HepG2 (cell line): ENCODE measurements around the gene GLIS2. TPM values are rescaled to one million over a fixed set of nuclear protein-coding genes. Genes with fewer than 3 reads are reported as not detected.

Experiments used
- ERF ChIP-seq: IDR thresholded peaks from 2 replicates; pipeline ENCODE4 v1.6.1; 2018; ENCODE audit warnings: missing biosample characterization, missing genetic modification reagents
- ZFP36L2 ChIP-seq: sonication (generic); formaldehyde crosslinking; IDR thresholded peaks from 2 replicates; pipeline ENCODE4 v1.4.0; 2020; ENCODE audit warnings: missing genetic modification reagents
- ZNF253 ChIP-seq: sonication (generic); formaldehyde crosslinking; IDR thresholded peaks from 2 replicates; pipeline ENCODE4 v1.8.0; 2022; ENCODE audit warnings: mild to moderate bottlenecking, missing genetic modification reagents, borderline replicate concordance
- ZNF354B ChIP-seq: sonication (generic); formaldehyde crosslinking; IDR thresholded peaks from 2 replicates; pipeline ENCODE4 v1.8.0; 2022; ENCODE audit warnings: mild to moderate bottlenecking, missing genetic modification reagents
- ZNF382 ChIP-seq: sonication (generic); formaldehyde crosslinking; IDR thresholded peaks from 2 replicates; pipeline ENCODE4 v1.5.0; 2020; ENCODE audit warnings: missing genetic modification reagents, mild to moderate bottlenecking, borderline replicate concordance
- ZNF569 ChIP-seq: sonication (generic); formaldehyde crosslinking; IDR thresholded peaks from 2 replicates; pipeline ENCODE4 v1.5.0; 2020; ENCODE audit warnings: mild to moderate bottlenecking, missing genetic modification reagents, moderate library complexity, borderline replicate concordance
- ZNF672 ChIP-seq: sonication (generic); formaldehyde crosslinking; IDR thresholded peaks from 2 replicates; pipeline ENCODE4 v1.8.1; 2022; ENCODE audit warnings: missing genetic modification reagents
- polyA plus RNA-seq, 8 experiments: library from polyadenylated mRNA; depleted of rRNA in 3 of 8; stranded (reverse) in 7 of 8; unstranded in 1 of 8; fragments of >200 nt; fragmentation: Illumina TruSeq in 4 of 8; extraction: Trizol in 4 of 8; gene quantifications; 2 replicates each; pipeline versions ENCODE4 v1.2.1 to v1.2.3, GENCODE V29; 2011 to 2016; ENCODE audit warnings: low read depth in 4 of 8, missing spikeins in 1 of 8, mixed read lengths in 1 of 8; ENCODE audit not compliant: insufficient read depth in 1 of 8
- total RNA-seq, 5 experiments: library from RNA; depleted of rRNA; stranded (reverse); fragments of >200 nt; fragmentation: Illumina TruSeq; extraction: Trizol; gene quantifications; 2 replicates each; pipeline ENCODE4 v1.2.3, GENCODE V29; 2016; ENCODE audit warnings: low read depth in 1 of 5
- TF ChIP-seq, protein P1 (sequence below): sonication (generic); formaldehyde crosslinking; IDR thresholded peaks from 2 replicates; pipeline ENCODE4 v1.4.0; 2020; ENCODE audit warnings: mild to moderate bottlenecking, missing genetic modification reagents
- TF ChIP-seq, protein P2 (sequence below): IDR thresholded peaks from 2 replicates; pipeline ENCODE4 v1.4.0; 2020; ENCODE audit warnings: mild to moderate bottlenecking, missing genetic modification reagents
- TF ChIP-seq, protein P3 (sequence below): sonication (generic); formaldehyde crosslinking; IDR thresholded peaks from 2 replicates; pipeline ENCODE4 v1.5.0; 2020; ENCODE audit warnings: missing genetic modification reagents
- TF ChIP-seq, protein P4 (sequence below): sonication (generic); formaldehyde crosslinking; IDR thresholded peaks from 2 replicates; pipeline ENCODE4 v1.4.0; 2020; ENCODE audit warnings: missing genetic modification reagents, borderline replicate concordance

Gene GLIS2
- total and polyA plus RNA-seq, 2 of the 13 experiments (the other 11 are each of a cell fraction or from before 2014, with no cell fraction given) = 0.28 to 0.29 TPM

DNA sequence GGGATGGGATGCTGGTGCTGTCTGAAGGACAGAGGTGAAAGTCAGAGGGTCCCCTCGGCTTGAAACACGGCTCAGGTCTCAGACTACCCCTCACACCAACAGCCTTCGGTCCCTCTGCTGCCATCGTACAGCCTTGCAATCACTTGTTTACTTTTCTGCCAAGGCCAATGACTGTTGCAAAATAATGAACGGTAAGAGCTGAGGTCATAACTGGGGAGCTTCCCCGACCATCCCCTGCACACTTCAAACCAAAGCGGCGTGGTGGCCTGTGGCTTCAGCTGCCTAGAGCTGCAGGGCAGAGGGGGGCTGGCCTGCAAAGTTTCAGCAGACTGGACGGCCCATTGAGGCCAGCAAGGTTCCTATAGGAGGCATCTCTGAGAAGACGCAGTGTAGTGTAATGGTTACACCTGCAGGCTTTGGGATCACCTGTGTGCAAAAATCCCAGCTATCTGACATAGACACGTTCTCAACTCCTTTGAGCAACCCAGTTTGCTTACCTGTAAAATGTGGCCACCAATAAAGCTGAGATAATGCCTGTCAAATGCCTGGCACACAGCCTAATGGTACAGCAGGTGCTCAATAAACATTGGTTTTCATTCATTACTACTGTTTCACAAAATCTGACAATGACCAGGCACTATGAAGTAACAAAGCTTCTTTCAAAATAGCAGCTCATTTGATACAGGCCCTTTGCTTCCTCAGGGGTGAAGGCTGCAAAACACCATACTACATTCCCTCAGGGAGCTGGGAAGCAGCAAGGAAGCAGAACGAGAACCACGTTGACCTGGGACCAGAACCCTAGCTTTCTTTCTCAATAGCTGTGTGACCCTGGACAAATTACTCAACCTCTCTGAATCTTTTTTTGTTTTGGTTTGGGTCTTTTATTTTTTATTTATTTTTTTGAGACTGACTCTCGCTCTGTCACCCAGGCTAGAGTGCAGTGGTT lies 30.2 kb downstream of the GLIS2 start (continued):
- TF ChIP-seq, protein P1, sequence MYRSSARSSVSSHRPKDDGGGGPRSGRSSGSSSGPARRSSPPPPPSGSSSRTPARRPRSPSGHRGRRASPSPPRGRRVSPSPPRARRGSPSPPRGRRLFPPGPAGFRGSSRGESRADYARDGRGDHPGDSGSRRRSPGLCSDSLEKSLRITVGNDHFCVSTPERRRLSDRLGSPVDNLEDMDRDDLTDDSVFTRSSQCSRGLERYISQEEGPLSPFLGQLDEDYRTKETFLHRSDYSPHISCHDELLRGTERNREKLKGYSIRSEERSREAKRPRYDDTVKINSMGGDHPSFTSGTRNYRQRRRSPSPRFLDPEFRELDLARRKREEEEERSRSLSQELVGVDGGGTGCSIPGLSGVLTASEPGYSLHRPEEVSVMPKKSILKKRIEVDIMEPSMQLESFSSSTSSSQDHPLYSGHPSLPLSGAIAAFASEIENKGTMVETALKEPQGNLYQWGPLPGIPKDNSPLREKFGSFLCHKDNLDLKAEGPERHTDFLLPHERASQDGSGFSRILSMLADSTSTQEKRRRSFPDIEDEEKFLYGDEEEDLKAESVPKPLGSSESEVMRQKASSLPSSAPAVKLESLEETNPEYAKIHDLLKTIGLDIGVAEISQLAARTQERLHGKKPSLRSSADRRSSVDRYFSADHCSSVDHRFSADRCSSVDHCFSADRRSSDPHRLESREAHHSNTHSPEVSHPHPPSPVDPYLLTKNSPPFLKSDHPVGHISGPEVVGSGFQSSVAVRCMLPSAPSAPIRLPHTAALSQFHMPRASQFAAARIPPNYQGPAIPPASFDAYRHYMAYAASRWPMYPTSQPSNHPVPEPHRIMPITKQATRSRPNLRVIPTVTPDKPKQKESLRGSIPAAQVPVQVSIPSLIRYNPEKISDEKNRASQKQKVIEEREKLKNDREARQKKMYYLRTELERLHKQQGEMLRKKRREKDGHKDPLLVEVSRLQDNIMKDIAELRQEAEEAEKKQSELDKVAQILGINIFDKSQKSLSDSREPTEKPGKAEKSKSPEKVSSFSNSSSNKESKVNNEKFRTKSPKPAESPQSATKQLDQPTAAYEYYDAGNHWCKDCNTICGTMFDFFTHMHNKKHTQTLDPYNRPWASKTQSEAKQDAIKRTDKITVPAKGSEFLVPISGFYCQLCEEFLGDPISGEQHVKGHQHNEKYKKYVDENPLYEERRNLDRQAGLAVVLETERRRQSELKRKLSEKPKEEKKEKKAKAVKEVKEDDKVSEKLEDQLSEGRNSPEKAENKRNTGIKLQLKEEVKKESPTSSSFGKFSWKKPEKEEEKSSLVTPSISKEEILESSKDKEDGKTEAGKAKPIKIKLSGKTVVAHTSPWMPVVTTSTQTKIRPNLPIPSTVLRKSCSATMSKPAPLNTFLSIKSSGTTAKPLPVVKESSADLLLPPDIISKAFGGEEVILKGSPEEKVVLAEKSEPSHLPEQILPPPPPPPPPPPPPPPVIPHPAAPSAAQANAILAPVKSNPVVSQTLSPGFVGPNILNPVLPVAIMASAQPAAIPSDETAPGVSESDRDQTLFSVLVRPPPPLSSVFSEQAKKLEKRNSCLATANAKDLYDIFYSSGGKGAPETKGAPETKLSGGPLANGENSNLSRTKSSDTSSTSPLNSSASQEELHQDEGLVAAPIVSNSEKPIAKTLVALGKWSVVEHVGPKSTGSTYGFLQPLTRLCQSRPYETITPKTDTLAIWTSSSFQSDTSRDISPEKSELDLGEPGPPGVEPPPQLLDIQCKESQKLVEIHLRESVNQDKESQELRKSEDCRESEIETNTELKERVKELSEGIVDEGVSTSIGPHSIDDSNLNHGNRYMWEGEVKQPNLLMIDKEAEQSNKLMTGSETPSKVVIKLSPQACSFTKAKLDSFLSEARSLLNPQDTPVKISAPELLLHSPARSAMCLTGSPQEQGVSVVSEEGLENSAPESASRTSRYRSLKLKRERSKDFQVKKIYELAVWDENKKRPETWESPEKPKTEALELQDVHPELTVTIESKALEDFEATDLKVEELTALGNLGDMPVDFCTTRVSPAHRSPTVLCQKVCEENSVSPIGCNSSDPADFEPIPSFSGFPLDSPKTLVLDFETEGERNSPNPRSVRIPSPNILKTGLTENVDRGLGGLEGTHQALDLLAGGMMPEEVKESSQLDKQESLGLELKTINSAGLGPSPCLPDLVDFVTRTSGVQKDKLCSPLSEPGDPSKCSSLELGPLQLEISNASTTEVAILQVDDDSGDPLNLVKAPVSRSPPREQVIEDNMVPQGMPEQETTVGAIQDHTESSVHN (CRISPR knock-in tag) = peak; percentile 18; the same call in 1 of the 2 replicates
- TF ChIP-seq ERF (peak; percentile 79), ZNF253 (CRISPR knock-in tag) (no peak), ZNF354B (CRISPR knock-in tag) (no peak), ZNF382 (CRISPR knock-in tag) (no peak), ZNF672 (CRISPR knock-in tag) (no peak), ZNF569 (CRISPR knock-in tag) (no peak), ZFP36L2 (CRISPR knock-in tag) (no peak)
- TF ChIP-seq, protein P2, sequence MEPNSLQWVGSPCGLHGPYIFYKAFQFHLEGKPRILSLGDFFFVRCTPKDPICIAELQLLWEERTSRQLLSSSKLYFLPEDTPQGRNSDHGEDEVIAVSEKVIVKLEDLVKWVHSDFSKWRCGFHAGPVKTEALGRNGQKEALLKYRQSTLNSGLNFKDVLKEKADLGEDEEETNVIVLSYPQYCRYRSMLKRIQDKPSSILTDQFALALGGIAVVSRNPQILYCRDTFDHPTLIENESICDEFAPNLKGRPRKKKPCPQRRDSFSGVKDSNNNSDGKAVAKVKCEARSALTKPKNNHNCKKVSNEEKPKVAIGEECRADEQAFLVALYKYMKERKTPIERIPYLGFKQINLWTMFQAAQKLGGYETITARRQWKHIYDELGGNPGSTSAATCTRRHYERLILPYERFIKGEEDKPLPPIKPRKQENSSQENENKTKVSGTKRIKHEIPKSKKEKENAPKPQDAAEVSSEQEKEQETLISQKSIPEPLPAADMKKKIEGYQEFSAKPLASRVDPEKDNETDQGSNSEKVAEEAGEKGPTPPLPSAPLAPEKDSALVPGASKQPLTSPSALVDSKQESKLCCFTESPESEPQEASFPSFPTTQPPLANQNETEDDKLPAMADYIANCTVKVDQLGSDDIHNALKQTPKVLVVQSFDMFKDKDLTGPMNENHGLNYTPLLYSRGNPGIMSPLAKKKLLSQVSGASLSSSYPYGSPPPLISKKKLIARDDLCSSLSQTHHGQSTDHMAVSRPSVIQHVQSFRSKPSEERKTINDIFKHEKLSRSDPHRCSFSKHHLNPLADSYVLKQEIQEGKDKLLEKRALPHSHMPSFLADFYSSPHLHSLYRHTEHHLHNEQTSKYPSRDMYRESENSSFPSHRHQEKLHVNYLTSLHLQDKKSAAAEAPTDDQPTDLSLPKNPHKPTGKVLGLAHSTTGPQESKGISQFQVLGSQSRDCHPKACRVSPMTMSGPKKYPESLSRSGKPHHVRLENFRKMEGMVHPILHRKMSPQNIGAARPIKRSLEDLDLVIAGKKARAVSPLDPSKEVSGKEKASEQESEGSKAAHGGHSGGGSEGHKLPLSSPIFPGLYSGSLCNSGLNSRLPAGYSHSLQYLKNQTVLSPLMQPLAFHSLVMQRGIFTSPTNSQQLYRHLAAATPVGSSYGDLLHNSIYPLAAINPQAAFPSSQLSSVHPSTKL (CRISPR knock-in tag) = peak; percentile 91
- TF ChIP-seq, protein P3, sequence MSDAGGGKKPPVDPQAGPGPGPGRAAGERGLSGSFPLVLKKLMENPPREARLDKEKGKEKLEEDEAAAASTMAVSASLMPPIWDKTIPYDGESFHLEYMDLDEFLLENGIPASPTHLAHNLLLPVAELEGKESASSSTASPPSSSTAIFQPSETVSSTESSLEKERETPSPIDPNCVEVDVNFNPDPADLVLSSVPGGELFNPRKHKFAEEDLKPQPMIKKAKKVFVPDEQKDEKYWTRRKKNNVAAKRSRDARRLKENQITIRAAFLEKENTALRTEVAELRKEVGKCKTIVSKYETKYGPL (CRISPR knock-in tag) = no peak
- TF ChIP-seq, protein P4, sequence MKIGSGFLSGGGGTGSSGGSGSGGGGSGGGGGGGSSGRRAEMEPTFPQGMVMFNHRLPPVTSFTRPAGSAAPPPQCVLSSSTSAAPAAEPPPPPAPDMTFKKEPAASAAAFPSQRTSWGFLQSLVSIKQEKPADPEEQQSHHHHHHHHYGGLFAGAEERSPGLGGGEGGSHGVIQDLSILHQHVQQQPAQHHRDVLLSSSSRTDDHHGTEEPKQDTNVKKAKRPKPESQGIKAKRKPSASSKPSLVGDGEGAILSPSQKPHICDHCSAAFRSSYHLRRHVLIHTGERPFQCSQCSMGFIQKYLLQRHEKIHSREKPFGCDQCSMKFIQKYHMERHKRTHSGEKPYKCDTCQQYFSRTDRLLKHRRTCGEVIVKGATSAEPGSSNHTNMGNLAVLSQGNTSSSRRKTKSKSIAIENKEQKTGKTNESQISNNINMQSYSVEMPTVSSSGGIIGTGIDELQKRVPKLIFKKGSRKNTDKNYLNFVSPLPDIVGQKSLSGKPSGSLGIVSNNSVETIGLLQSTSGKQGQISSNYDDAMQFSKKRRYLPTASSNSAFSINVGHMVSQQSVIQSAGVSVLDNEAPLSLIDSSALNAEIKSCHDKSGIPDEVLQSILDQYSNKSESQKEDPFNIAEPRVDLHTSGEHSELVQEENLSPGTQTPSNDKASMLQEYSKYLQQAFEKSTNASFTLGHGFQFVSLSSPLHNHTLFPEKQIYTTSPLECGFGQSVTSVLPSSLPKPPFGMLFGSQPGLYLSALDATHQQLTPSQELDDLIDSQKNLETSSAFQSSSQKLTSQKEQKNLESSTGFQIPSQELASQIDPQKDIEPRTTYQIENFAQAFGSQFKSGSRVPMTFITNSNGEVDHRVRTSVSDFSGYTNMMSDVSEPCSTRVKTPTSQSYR (CRISPR knock-in tag) = peak; percentile 52; the same call in 1 of the 2 replicates
